DMS114 treated with DMSO at 0.1 percent for 48 hours (cell line): ENCODE data around the gene TACC2.

Experiments used
- DNase-seq: peaks from one replicate; lab custom pipeline; 2025; ENCODE audit not compliant: unreplicated experiment; lab: John Stamatoyannopoulos, UW

The TACC2 gene

GRCh38 chr10:122216047-122216446 is 227.1 kb downstream of the TACC2 start:
- no peak for DNase-seq

DNA sequence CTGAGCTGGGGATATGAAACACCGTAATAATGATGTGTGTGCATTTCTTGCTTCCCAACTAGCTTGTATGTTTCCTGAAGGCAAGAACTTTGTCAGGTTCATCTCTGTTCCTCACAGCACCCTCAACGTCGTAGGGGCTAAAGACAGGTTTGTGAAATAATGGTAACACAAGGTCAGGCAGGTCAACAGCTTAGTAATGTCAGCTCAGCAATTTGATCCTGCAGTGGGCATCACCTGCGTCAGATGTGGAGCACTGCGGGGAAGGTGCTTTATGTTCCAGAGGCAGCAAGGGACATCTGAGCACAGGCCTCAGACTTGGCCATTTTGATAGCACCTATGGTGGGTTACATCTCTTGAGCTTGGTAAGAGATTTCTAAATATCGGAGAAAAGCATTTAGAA is 230.4 kb downstream of the TACC2 start:
- no peak for DNase-seq

- no peak for DNase-seq
These were observed 231.8 kb downstream of the TACC2 start for GRCh38 chr10:122220736-122221135.

DNA sequence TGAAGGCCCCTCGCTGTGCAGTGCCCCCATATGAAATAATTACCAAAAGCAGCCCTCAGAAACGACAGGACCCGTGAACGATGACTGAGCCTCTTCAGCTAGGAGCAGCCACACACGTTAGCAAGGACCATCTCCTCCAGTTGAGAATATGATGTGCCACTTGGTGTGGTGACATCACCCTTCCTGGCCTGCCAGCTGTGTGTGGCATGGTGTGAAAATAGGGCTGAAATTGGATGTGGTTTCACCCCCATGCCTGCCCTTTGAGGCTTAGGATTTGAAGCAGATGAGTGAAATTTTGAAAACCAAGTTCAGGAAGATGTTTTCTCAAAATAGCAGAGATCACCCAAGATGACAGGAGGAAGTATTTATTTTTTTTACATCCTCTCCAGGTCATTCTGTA is 233.0 kb downstream of the TACC2 start:
- DNase-seq: no peak

- DNase-seq: no peak
These were observed 233.7 kb downstream of the TACC2 start for GRCh38 chr10:122222638-122223037.

GRCh38 chr10:122224159-122224558 is 235.2 kb downstream of the TACC2 start:
- DNase-seq: no peak

GRCh38 chr10:122225330-122225729 is 236.4 kb downstream of the TACC2 start:
- no peak for DNase-seq

DNA sequence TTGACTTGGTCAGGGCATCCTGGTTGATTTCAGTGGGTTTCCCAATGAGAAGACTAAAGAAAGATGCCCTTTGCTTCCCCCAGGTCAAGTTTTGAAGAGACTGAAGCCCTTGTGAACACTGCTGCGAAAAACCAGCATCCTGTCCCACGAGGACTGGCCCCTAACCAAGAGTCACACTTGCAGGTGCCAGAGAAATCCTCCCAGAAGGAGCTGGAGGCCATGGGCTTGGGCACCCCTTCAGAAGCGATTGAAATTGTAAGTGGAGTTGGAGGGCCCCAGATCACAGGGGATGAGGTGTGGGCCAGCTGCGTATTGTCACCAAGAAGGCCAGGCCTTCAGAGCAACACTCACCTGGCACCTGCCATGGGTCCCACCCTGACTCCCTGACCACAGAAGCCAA is 238.8 kb downstream of the TACC2 start:
- no peak for DNase-seq

DNA sequence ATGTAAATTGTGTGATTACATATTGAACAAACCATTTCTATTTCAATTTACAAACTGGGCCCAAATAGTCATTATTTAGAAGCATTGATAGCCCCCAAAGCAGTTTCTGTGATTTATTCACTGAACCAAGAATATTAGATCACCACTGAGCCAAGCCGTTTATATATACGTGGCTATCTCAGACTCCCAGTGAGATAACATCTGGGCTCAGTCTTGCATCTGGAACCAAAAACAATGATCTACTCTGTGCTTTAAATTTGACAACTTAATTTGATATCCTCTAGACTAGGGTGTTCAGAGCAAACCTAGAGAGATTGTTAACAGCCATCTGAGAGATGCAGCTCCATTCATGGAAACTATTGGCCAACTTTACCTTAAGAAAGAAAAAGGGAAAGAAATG is 240.7 kb downstream of the TACC2 start:
- no peak for DNase-seq

DNA sequence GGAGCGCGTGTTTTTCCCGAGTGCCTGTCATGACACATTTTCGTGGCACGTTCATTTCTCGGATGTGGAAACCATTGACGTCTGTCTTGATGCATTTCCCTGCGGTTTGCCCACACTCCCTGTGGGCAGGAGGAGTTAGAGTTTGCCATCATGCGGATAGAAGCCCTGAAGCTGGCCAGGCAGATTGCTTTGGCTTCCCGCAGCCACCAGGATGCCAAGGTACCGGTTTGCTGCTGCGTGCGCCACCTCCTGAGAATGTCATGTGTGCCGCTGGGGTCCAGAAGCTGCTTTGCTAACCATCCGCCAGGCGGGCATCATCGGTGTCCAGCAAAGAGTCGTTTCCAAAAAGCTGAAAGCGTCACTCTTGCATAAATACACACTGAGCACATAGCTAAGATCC is 241.3 kb downstream of the TACC2 start:
- DNase-seq: no peak

DNA sequence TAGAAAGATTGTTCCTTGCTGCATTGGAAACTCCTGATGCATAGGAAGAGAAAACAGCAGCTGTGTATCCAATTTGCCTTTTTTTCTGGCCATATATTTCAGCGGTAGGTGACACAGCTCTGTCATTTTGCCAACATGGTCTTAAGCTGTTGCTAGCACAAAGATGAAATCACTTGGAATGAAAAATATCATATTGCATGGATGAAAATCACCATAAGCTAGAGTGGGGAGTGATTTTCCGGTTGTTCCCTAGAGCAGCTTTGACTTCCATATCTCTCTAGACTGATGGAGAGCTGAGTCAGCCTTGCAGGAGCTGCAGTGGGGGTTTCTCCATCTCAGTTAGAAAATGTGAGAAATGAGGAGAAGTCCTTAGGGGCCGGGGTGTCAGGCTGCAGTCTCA is 243.8 kb downstream of the TACC2 start:
- no peak for DNase-seq

DNA sequence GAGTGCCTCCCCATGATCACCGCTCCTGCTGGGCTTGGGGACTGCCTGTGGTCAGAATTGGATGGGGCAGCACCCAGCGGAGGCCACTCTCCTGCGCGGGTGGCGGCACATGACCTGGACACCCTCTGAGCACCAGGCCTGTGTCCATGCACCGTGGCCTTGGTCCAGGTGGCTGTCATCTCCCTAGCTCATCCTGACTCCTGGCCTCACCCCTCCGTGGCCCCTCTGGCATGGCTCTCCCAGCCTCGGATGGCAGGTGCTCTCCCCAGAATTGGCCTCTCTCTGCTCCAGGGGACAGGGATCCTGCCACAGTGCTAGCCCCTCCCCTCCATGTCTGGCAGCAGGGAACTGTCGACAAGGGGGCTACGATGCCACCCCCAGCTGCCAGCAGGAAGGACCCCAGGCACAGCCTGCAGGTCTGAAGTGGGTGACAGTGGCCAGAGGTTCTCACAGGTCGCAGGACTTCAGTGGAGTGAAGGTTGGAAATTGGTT is 244.9 kb downstream of the TACC2 start:
- DNase-seq: no peak

DNA sequence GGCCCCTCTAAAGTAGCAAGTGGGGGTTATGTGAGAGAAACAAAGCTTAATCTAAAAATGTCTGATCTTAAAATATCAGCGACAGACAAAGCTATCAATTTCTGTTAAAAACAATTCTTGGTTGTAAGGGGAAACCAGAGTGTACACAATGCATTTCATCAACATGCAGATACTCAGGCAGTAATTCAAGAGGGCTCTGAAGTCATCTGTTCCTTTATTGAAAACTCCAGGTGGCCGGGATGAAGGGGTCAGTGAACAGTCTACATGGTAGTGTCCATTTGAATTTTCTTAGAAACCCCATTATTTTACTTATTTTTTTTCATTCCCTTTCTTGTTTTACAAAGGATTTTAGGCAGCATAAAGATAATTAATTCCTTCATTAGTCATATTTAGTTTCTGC is 245.5 kb downstream of the TACC2 start:
- DNase-seq: no peak

GRCh38 chr10:122236690-122237306 is 247.8 kb downstream of the TACC2 start:
- no peak for DNase-seq

DNA sequence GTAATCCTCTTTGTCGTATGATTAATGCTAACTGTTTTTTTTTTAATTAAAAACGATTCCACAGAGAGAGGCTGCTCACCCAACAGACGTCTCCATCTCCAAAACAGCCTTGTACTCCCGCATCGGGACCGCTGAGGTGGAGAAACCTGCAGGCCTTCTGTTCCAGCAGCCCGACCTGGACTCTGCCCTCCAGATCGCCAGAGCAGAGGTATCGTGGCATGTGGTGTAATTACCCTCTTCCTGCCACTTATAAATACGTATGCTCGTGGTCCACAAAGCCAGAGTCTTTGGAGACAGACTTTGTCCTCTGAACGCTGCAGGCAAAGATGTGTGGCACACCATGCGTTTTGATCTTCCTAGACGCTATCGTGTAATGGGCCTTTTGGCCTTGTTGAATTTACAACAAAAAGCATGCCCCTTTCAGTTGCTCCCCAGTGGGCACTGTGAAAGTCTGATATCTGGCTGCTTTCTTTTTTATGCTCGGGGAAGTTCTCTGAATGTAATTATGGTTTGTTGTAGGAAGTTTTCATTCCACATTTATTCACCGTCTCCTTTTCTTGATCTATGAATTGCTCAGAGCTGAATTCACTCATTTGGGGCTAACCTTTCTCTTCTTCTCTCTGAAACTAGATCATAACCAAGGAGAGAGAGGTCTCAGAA is 248.5 kb downstream of the TACC2 start:
- no peak for DNase-seq

GRCh38 chr10:122239578-122240257 is 250.8 kb downstream of the TACC2 start:
- no peak for DNase-seq

DNA sequence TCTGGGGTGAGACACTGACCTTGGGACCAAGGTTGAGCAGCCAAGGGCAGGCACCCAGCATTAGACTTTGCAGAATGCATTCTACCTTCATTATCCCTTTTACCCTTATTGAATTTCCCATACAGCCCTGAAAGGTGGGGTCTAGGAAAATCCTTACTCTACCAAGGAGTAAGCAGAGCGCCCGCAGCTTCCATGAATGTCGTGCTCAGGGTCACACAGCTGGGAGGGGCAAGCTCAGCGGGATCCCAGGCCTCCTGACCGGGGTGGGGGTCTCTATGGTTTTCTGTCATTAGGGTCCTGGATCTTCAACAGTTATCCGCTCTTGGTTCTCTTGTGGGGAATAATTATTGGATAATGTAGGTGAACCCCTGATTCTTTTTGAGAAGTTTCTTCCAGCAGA is 251.4 kb downstream of the TACC2 start:
- no peak for DNase-seq

DNA sequence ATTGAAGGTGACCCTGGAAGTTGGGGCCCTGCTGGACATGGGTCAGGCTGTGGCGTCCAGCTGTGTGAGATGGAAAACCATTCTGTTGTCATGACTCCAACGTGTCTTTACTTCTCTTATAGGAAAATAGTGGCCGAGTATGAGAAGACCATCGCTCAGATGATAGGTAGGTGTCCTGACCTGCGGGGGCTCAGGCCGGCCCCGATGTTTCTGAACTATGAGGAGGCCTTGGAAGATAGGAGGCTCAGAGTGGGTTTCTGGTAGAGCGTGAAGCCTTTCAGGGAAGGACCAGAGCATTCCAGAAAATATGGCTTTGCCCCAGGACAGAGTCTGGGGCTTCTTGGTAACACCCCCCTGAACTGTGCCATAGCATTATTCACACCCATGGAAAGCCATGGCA is 252.9 kb downstream of the TACC2 start:
- no peak for DNase-seq

DNA sequence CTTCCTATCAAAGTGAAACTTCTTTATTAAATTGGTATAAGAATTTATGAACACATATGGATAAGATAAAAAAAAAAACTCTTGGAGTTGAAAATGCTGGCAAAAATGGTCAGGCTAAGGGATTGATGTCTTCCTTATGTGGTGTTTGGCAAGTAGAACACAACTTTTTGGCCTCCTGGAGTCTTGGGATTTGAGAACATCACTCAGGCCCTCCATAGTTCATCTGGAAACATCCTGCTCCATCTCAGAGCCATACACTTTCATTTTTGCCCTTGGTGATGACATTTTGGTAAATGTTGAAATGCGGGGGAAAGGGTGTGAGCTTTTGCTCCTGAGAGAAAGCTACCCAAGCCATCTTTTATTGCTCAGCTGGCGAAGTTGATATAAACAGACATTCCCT is 254.6 kb downstream of the TACC2 start:
- no peak for DNase-seq

- DNase-seq: no peak
These were observed 255.3 kb downstream of the TACC2 start for GRCh38 chr10:122244001-122244975.

- no peak for DNase-seq
These were observed 256.2 kb downstream of the TACC2 start for GRCh38 chr10:122245136-122245535.
